Ramos (cell line): ENCODE results near the gene EIF4E1B.

Experiments
- in situ Hi-C: fragments of 300-500 bp; cut with MboI; formaldehyde crosslinking; loops from one replicate; pipeline ENCODE4 v1.14.3; 2022; ENCODE audit warnings: low sequenced_read_pairs; ENCODE audit not compliant: unreplicated experiment

Gene EIF4E1B, protein sequence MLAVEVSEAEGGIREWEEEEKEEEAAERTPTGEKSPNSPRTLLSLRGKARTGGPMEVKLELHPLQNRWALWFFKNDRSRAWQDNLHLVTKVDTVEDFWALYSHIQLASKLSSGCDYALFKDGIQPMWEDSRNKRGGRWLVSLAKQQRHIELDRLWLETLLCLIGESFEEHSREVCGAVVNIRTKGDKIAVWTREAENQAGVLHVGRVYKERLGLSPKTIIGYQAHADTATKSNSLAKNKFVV

DNA sequence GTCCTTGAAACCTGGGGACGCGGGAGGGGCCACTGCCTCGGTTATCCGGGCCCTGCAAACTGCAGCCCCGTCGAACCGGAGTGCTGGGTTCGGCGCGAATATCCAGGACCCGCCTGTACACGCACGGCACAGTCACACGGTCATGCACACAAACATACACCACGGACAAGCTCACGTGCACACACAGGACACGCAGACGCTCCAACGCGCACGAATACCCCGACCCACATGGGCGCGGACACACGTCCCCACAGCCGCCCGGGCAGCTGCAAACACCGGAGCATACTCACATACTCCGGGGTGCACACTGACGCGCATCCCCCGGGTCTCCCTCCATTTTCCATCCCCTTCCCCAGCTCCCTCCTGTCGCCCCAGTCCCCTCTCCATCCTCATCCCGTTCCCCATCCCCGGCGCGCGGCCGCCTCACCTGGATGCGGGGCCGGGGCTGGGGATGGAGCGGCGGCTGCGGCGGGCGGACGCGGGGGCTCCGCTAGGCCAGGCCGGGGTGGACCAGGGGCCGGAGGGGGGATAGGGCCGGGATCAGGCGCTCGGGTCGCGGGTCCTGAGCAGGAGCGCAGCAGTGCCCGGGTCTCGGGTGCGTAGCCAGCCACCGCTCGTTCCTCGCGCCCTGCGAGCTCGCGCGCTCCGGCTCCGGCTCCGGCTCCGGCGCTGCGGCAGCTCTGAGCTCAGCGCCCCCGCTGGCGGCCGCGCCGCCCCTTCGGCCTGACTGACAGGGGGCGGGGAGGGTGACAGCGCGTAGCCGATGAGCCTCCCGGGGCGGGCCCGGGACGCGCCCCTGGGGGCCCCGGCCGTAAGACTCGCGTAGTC lies at the start of gene EIF4E1B, which contains the start of gene SNCB:
EIF4E1B (plus strand) TSS at position 823 of the 828 bp plus-strand sequence. CDS start 12,113 bp downstream, outside the sequence.
SNCB (minus strand) TSS at position 682 of the 828 bp plus-strand sequence. CDS start 880 bp downstream, outside the sequence.
- in situ Hi-C loops: no loop called here

DNA sequence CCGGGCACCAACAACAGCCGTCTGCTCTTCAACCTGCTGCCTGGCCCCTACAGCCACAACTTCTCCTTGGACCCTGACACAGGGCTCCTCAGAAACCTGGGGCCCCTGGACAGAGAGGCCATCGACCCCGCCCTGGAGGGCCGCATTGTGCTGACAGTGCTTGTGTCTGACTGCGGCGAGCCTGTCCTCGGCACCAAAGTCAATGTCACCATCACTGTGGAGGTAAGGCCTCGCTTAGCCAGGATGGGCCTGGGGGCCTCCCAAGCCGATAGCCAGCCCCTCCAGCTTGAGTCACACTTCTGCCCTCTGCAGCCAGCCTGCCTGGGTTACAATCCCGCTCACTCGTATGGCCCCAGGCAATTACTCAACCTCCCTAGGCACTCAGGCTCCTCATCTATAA lies 49.1 kb upstream of the EIF4E1B start:
- in situ Hi-C loops: loop anchor here (25.0 kb wide), 1 partner anchor 844 kb away; no protein-coding TSS in a partner anchor

DNA sequence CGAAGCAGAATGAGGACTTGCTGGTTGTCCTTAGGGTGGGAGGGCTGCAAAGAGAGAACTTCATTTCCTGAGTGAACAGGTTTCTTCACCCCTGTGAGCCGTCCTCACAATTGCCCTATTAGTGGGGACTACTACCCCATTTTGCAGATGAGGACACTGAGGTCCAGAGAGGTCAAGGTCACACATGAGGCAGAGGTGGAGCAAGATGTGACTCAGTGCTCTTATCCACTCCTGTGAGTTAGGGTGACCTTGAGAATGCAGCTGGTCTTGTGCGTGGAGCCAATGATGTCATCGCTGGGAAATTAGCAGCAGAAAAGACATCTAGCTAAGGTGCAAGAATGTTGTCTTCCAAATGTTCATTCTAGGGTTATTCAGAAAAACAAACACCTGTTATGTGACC lies 47.4 kb upstream of the EIF4E1B start:
- in situ Hi-C loops: loop anchor here (25.0 kb wide), 1 partner anchor 846 kb away; no protein-coding TSS in a partner anchor

DNA sequence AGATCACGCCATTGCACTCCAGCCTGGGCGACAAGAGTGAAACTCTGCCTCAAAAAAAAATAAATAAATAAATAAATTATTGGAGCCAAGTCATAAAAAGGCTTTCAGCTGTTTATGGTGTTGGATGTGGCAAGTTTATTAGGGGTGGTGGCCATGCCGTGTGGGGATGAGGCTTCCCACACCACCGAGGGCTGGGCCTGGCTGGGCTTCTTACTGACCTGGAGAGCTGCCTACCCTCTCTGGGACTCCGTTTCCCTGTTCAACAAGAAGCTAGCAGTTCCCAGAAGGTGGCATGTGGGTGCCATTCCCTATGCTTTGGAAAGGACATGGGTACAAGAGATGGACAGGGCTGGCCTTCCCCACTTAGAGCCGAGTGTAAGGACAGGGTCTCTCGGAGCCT lies 43.1 kb upstream of the EIF4E1B start:
- in situ Hi-C loops: loop anchor here (25.0 kb wide), 1 partner anchor 850 kb away; no protein-coding TSS in a partner anchor

DNA sequence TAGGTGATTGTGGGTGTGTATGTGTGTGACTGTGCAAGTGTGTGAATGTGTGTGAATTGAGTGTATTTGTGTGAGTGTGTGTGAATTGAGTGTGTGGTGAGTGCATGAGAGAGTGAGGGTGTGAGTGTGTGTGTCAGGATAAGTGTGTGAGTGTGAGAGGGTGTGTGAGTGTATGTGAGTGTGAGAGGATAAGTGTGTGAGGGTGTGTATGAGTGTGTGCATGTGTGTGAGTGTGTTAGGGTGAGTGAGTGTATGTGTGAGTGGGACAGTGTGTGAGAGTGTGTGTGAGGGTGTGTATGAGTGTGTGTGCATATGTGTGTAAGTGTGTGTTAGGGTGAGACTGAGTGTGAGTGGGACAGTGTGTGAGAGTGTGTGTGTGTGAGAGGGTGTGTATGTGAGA lies 42.2 kb upstream of the EIF4E1B start:
- in situ Hi-C loops: loop anchor here (25.0 kb wide), 1 partner anchor 851 kb away; no protein-coding TSS in a partner anchor

DNA sequence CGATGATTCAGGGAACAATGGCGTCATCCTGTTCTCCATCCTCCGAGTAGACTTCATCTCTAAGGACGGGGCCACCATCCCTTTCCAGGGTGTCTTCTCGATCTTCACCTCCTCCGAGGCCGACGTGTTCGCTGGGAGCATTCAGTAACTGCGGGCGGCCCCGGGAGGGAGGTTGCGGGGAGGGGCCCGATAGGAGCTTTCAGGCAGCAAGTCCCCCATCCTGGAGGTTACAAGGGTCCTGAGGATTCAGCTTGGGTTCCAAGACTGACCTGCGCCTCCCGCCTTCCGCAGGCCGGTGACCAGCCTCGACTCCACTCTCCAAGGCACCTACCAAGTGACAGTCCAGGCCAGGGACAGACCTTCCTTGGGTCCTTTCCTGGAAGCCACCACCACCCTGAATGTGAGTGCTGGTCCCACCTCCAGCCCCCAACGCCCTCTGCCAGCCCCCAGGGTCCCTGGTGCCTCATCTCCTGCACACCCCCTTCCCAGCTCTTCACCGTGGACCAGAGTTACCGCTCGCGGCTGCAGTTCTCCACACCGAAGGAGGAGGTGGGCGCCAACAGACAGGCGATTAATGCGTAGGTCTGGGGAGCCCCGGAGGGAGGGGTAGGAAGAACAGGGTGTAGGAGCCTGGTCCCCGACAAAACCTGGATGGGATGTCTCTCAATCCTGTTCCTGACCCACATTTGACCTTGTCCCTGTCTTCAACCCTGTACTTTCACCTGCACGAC lies 41.3 kb upstream of the EIF4E1B start:
- in situ Hi-C loops: loop anchor here (25.0 kb wide), 1 partner anchor 852 kb away; no protein-coding TSS in a partner anchor

DNA sequence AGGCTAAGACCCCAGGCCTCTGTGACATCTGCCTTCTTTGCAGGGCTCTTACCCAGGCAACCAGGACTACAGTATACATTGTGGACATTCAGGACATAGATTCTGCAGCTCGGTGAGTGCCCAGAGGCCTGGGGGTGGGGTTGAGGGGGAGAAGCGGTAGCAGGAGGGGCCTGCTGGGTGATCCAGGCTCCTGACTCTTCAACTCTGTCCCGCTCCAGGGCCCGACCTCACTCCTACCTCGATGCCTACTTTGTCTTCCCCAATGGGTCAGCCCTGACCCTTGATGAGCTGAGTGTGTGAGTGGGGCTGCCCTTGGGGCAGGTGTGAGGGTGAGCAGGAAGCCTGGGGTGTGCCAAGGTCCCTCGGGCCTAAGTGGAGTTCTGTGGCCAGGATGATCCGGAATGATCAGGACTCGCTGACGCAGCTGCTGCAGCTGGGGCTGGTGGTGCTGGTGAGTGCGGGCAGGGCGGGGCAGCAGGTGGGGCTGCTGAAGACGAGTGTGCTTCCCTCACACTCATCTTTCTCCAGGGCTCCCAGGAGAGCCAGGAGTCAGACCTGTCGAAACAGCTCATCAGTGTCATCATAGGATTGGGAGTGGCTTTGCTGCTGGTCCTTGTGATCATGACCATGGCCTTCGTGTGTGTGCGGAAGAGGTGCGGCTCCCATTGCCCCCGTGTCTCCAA lies 40.3 kb upstream of the EIF4E1B start:
- in situ Hi-C loops: loop anchor here (25.0 kb wide), 1 partner anchor 853 kb away; no protein-coding TSS in a partner anchor

DNA sequence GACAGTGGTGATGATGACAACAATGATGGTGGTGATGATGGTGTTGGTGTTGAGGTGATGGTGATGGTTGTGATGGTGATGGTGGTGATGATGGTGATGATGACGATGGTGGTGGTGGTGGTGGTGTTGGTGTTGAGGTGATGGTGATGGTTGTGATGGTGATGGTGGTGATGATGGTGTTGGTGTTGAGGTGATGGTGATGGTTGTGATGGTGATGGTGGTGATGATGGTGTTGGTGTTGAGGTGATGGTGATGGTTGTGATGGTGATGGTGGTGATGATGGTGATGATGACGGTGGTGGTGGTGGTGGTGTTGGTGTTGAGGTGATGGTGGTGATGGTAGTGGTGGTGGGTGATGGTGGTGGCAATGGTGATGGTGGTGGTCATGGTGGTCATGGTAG lies 38.8 kb upstream of the EIF4E1B start:
- in situ Hi-C loops: loop anchor here (25.0 kb wide), 1 partner anchor 854 kb away; no protein-coding TSS in a partner anchor

DNA sequence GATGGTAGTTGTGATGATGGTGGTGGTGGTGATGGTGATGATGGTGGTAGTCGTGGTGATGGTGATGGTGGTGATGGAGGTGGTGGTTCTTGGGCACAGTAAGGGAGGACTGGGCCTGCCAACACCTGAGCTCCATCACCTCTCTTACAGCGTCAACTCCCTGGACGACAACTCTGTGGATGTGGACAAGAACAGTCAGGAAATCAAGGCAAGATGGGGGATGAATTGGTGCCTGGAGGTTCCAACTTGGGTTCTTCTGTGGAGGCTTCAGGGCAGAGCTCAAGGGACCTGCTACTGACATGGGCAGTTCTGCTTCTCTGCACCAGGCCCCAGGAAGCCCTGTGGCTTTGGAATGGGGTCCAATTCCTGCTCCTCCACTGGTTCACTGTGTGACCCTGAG lies 37.9 kb upstream of the EIF4E1B start:
- in situ Hi-C loops: loop anchor here (25.0 kb wide), 1 partner anchor 855 kb away; no protein-coding TSS in a partner anchor

DNA sequence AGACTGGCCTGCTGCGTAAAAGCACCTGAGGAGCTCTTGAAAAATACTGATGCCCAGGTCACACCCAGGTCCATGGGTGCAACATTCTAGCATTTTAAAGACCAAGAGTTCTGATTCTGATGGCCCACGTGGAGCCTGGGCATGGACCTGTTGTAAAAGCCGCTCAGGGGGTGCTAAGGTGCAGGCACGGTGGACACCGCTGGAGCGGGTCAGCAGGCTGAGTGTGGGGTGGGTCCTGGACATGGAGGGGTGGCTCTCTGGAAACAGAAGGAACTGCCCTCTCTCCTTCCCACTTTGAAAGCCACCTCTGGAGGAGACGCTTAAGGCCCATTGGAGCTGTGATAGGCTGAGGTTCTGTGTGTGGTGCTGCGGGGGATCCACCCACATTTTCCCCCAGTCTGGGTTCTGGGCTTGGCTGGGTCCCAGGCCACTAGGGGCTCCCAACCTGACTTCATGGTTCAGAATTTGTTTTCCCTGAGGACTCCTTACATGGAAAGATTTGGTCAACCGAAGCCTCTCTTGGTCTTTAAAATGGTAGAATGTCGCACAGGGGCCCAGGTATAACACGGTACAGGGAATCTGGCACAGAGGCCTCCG lies 37.1 kb upstream of the EIF4E1B start:
- in situ Hi-C loops: loop anchor here (25.0 kb wide), 1 partner anchor 856 kb away; no protein-coding TSS in a partner anchor

DNA sequence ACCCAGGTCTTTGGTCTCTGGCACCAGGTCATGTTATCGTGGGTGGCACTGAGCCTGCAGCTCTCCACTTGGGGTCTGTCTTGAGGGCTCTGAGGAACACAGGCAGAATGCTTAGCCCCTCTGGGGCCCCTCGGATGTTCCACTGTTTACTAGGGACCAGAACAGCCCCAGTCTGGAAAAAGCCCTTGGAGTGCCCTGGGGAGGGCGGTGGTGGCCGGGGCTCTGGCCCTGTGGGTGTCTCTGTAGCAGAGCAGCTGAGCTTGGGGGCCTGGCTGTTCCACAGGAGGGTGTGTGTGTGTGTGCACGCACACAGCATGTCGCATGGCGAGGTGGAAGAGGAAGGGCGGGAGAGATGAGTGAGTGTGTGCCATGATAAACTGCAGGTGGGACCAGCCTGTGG lies 35.9 kb upstream of the EIF4E1B start:
- in situ Hi-C loops: loop anchor here (25.0 kb wide), 1 partner anchor 857 kb away; no protein-coding TSS in a partner anchor

DNA sequence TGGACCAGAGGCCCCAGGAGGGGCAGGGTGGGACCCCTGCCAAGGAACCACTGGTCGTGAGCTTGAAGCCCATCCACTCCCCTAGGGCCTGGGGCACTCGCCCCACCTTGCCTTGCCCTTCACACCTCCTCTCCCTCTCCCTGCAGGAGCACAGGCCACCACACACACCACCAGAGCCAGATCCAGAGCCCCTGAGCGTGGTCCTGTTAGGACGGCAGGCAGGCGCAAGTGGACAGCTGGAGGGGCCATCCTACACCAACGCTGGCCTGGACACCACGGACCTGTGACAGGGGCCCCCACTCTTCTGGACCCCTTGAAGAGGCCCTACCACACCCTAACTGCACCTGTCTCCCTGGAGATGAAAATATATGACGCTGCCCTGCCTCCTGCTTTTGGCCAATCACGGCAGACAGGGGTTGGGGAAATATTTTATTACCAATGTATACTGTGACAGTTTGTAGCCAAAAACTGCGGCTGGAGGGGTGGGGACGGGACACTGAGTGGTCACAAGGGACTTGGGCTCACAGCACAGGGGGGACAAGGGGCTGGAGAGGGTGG lies 35.0 kb upstream of the EIF4E1B start:
- in situ Hi-C loops: loop anchor here (25.0 kb wide), 1 partner anchor 858 kb away; no protein-coding TSS in a partner anchor

DNA sequence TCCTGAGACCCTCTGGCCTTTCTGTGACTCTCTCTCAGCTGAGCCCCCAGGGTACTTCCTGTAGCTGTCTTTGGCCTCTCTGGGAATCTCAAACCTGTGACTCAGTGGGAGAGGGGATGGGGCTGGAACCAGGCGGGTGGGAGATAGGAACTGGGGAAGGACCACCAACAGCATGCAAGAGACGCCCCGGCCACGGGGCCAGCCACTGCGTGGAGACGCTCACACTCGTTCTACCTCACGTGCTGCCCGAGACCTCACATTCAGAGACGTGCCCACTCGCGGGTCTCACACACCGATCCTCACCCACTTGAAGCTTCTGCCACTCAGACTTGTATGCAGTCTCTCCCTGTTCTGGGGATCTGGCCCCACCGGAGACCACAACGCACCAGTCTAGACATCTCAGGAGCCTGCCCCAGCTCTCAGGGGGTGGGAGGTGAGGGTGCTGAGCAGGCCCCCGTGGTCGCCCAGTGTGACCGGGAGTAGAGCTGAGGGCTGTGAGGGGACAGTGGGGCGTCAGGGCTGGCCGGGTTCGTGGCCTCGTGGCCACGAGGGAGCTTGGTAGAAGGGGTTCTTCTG lies 34.3 kb upstream of the EIF4E1B start:
- in situ Hi-C loops: loop anchor here (25.0 kb wide), 1 partner anchor 859 kb away; no protein-coding TSS in a partner anchor

DNA sequence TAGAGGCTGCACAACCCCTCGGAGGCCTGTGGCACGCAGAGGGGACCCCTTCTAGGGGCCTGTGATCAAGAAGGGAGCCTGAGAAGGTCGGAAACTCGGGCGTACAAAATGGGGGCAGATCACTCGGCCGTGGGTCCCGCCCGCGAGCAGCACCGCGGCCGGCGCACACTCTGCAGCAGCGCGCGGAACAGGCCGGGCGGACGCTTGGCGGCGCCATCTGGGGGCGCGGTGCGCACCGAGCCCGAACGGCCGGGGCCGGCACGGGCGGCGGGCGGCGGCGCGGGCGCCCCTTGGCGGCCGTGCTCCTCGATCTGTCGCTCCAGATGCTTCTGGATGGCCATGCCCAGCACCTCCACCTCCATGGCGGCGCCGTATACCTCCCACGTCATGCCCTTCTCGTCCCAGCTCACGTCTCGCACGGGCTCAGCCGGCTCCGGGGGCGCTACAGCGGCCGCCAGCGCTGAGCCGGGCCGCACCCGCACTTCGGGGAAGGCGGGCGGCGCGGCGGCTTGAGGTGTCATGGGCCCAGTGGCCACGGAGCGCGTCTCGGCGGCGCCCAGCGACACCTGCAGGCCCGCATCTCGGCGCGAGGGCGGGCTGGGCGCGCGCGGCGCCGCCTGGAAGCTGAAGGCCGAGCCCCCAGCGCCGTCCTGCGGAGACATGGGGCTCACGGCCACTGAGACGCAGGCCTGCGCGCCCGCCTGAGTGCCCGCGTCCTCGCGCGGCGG lies 33.6 kb upstream of the EIF4E1B start:
- in situ Hi-C loops: loop anchor here (25.0 kb wide), 1 partner anchor 860 kb away; no protein-coding TSS in a partner anchor

DNA sequence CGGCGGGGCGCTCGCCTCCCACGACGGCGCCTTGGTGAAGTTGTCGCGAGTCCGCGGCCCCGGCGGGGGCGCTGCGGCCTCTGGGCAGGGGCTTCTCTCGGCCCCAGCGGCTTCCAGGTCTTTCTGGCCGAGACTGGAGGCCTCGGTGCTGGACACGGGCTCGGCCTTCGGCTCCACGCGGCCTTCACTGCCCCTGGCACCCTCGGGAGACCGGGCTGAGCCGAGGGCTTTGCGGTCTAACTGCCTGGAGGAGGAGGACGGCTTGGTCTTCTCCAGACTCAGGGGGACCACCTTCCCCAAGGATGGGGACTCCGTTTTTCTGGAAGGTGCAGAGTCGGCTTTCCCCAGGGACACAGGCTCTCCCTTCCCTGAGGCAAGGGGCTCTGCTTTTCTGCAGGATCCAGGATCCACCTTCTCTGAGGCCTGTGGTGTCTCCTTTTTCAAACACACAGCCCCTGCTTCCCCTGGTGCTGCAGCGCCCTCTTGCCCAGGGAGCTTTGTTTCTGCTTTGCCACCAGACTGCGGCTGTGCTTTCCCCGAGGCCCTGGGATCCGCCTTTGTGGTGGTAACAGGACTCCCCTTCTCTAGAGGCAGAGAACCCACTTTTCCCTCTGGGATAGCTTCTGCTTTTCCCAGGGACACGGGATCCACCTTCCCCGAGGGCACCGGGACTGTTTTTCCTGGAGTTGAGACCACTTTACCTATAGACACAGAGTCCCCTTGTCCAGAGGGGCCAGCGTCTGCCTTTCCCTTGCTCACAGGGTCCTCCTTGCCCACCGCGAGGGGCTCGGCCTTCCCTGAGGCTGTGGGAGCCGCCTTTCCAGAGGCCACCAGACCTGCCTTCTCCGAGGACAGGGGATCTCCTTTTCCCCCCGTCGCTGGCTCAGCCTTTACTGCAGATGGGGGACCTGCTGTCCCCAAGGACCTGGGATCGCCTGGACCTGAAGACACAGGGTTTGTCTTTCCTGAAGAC lies 32.8 kb upstream of the EIF4E1B start:
- in situ Hi-C loops: loop anchor here (25.0 kb wide), 1 partner anchor 860 kb away; no protein-coding TSS in a partner anchor

DNA sequence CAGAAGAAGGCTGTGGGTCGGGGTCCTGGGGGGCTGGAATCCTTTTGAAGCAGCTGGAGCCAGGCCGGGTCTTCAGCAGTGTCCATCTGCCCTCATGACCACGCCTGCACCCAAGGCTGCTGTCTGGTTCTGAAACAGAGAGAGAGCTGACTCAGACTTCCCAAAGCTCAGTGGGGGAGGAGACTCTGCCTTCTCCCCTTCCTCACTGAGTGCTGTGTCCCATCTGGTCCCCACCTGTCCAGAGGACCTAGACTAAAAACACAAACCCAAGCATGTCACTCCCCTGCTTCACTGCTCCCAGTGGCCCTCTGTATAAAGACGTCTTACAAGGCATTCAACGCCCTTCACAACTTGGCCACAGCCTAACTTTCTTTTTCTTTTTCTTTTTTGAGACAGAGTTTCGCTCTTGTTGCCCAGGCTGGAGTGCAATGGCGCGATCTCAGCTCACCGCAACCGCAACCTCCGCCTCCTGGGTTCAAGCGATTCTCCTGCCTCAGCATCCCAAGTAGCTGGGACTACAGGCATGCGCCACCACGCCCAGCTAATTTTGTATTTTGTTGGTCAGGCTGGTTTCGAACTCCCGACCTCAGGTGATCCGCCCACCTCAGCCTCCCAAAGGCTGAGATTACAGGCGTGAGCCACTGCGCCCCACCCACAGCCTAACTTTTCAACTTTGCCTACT lies 30.6 kb upstream of the EIF4E1B start:
- in situ Hi-C loops: loop anchor here (25.0 kb wide), 1 partner anchor 863 kb away; no protein-coding TSS in a partner anchor
